Measurements from ENCODE around the gene CRYL1. TPM values are rescaled to one million over a fixed set of nuclear protein-coding genes. Genes with fewer than 3 reads are reported as not detected.
A peak's percentile ranks its signal among the peaks of the same experiment; 100 is the strongest.

CRYL1 gene
- total and polyA plus RNA-seq, 2 experiments from 2014 or later = 41.6 to 43.6 TPM

- no peak overlapping the region for H3K27ac ChIP-seq
- no peak for DNase-seq (ENCODE audit: low read depth in 1 of 2, low spot score in 1 of 2)
These were observed 167.6 kb downstream of the CRYL1 start for GRCh38 chr13:20358022-20358421.

DNA sequence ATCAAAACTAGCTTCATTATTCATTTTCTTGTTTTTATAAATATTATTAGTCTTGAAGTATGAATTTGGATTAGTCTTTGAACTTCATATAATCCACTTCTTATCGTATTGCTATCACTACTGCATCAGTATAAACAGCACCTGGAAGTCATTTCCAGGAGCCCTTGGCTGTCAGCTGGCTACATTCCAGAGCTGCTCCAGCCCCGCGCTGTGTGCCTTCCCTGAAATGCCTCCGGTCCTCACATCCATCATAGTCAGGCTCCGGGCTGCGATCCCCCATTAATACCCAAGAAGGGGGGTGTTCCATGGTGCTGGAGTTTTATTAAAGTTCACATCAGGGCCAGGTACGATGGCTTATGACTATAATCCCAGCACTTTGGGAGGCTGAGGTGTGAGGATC lies 169.2 kb downstream of the CRYL1 start:
- TF ChIP-seq CTCF (IDR thresholded peaks at IDR 0.05; ENCODE audit: low read depth, low read length) = no peak
- Histone ChIP-seq H3K9me3 (ENCODE audit: low read depth) (no peaks in the 10 kb centered on the region), H3K36me3 (no peaks in the 10 kb centered on the region), H3K4me3 (no peak overlapping the region), H3K27me3 (no peaks in the 10 kb centered on the region), H3K4me1 (ENCODE audit: low read depth) (peaks cover 9% of the 10 kb centered on the region), H3K27ac (no peak overlapping the region)
- peak; percentile 9 to 47 for DNase-seq (ENCODE audit: low read depth in 1 of 2, low spot score in 1 of 2)

More at GRCh38 chr13:20358022-20358421, 167.6 kb downstream of the CRYL1 start:
- Histone ChIP-seq H3K36me3 (no peaks in the 10 kb centered on the region), H3K4me3 (no peak overlapping the region), H3K9me3 (ENCODE audit: low read depth) (no peaks in the 10 kb centered on the region), H3K4me1 (ENCODE audit: low read depth) (peaks cover 17% of the 10 kb centered on the region), H3K27me3 (no peaks in the 10 kb centered on the region)
- no peak for TF ChIP-seq CTCF (IDR thresholded peaks at IDR 0.05; ENCODE audit: low read depth, low read length)

DNA sequence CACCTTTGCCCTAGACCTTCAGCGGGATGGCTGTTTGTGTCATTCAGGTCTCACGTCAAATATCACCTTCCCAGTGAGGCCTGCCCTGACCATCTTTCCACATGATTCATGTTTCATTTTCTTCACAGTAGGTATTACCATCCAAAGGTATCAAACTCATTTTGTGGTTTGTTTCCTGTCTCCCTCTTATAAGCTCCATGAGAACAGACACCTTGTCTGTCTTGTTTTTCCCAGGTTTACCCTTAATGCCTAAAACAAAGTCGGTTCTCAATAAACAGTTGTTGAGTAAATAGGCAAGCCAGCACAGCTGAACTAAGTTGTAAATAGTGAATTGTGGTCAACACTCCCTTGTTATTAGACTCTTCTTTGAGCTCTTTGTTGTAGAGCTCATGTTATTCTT lies 170.9 kb downstream of the CRYL1 start:
- no peaks in the 10 kb centered on the region for H3K36me3 ChIP-seq
- H3K4me3 ChIP-seq = no peak overlapping the region
- peaks cover 3% of the 10 kb centered on the region for H3K4me1 ChIP-seq (ENCODE audit: low read depth)
- no peak for DNase-seq (ENCODE audit: low read depth in 1 of 2, low spot score in 1 of 2)
- no peak overlapping the region for H3K27ac ChIP-seq
- H3K27me3 ChIP-seq = no peaks in the 10 kb centered on the region
- no peaks in the 10 kb centered on the region for H3K9me3 ChIP-seq (ENCODE audit: low read depth)
- no peak for TF ChIP-seq CTCF (IDR thresholded peaks at IDR 0.05; ENCODE audit: low read depth, low read length)

- Histone ChIP-seq H3K36me3 (no peaks in the 10 kb centered on the region), H3K27me3 (no peaks in the 10 kb centered on the region), H3K27ac (no peak overlapping the region), H3K4me3 (no peak overlapping the region), H3K4me1 (ENCODE audit: low read depth) (peaks cover 3% of the 10 kb centered on the region), H3K9me3 (ENCODE audit: low read depth) (no peaks in the 10 kb centered on the region)
- DNase-seq (ENCODE audit: low read depth in 1 of 2, low spot score in 1 of 2) = peak in 1 of 2 donors; percentile 64
- TF ChIP-seq CTCF (IDR thresholded peaks at IDR 0.05; ENCODE audit: low read depth, low read length) = peak; percentile 26
These were observed 171.7 kb downstream of the CRYL1 start for GRCh38 chr13:20353973-20354372.

Other genes starting within 250 kb of the CRYL1 start
- gene IFT88, start 41.3 kb upstream of the CRYL1 start, total RNA-seq = 10.1 and 18.6 TPM in 2 replicates
- gene IFT88, start 41.3 kb upstream of the CRYL1 start, polyA plus RNA-seq = 15.7 and 18.2 TPM in 2 replicates
- gene IL17D, start 177.8 kb upstream of the CRYL1 start, total RNA-seq = 28.5 and 30.4 TPM in 2 replicates
- 118 and 147 TPM in 2 replicates for gene IL17D, start 177.8 kb upstream of the CRYL1 start, polyA plus RNA-seq
- gene EEF1AKMT1, start 248.1 kb upstream of the CRYL1 start, total RNA-seq = 4.2 and 7.2 TPM in 2 replicates
- gene EEF1AKMT1, start 248.1 kb upstream of the CRYL1 start, polyA plus RNA-seq = 11.5 and 18.3 TPM in 2 replicates

All from cardiac muscle cell (in vitro differentiated cells and primary cell).